Fibroblast of skin of back (primary cell): ENCODE results near the gene UQCRFS1. TPM values are rescaled to one million over a fixed set of nuclear protein-coding genes. Genes with fewer than 3 reads are reported as not detected.
"Not testable (repeated sequence)": the region's sequence is repeated elsewhere in the genome, so short reads cannot be mapped to it uniquely, and the experiment has no call there.

Source experiments
- DNase-seq: peaks from one replicate; pipeline ENCODE4 v3.0.0-alpha.2; 2013
- polyA plus RNA-seq, 2 experiments: library from polyadenylated mRNA; unstranded; fragments of 120-200 nt; gene quantifications; one replicate each; pipeline ENCODE4 v1.2.1, GENCODE V29; 2013; ENCODE audit not compliant: insufficient read length in 2 of 2

The UQCRFS1 gene
- 25.1 TPM for polyA plus RNA-seq (2013, experiment 1 of 2; ENCODE audit: insufficient read length)
- 18.1 TPM for polyA plus RNA-seq (2013, experiment 2 of 2; ENCODE audit: insufficient read length)

GRCh38 chr19:29212648-29213573 lies at the start of gene UQCRFS1:
Gene UQCRFS1, minus strand, starts transcription at chr19:29213151. Its CDS starts 33 bp downstream, at chr19:29213118.
- peak; percentile 92 for DNase-seq

DNA sequence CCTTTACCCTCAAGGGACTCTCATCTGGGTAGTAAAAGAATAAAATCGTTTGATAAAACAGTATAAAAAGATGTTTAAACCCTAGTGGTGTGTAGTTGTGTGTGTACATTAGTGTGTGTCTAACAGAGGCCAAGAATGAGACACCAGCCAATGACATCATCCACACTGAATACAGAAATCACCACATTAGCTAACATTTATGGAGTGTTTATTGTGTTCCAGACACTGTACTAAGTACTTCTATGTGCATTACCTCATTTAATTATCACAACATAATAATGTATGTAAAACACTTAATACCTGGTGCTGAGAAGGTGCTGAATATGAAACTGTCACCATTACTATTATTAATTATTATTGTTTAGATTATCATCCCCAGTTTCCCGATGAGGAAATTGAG lies 49.1 kb upstream of the UQCRFS1 start:
- DNase-seq = no peak

DNA sequence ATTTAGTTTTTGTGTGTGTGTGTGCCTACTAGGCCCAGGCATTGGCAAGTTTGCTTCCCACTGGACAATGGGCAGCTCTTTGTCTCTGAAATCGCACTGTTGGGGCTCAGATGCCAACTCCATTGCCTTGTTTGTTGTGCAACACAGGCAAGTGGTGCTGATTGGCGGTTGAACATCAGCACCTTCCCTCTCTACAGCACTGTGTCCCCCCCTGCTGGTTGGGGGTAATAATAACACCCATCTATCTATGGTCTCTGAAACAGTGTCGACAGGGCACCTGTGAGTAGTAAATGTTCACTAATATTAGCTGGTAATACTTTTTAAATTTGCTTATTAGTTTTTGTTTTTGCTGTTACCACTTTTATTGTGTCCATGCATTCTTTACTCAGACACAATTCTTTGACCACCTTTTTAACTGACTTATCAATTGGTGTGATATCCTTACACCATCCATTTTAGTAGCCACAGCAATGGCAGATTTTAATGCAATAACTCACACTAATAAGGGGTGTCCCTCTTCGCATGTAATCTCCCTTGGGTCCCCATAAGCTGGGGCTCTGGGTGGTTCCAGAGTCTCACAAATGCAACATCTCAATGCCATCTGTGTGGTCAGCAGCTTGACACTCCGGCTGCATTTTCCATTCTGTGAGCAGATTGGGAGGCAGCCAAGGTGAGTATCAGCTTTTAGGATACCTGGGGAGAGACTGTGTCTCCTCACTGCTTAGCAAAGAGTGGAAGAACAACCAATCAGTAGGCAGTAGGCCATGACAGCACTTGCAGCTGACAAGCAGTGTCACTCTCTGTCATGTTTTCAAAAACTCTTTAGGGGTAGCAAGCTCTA lies 47.7 kb upstream of the UQCRFS1 start:
- peak; percentile 26 for DNase-seq

DNA sequence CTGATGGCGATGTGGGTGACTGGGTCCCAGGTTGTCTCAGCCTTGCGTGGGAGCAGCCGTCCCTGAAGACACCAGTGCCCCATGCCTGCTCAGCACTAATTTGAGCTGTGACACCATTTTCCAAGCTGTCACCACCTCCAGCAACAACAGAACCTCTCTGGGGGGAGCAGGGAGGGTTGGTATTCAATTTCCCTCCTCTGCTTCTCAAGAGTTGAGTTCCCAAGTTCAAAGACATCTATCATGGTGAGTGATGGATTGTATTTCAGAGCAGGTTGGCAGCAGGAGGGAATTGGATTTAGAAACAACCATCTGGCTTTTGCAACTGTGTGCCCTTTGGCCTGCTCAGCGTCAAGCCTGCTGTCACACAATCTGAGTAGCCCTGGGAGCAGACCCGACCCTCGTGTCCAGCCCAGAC lies 46.9 kb upstream of the UQCRFS1 start:
- no peak for DNase-seq

- peak; percentile 5 for DNase-seq
Measured at GRCh38 chr19:29259153-29259552, 46.2 kb upstream of the UQCRFS1 start.

DNA sequence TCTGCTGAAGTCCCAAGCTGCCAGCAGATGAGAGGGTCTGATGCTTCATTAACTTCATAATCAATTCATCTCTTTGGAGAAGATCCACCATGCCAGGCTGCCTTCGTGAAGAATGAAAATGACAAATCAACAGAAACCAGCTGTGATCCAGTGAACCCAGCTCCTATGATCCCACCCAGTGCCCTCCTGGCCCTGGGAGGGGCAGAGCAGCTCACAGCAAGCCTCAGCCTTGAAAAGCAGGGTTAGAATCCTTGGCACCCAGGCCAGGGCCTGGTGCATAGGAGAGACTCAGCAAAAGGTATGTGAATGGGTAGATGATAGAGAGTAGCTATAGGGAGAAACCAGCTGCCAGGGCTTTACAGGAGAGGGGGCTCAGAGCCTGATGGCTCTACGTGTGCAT lies 43.6 kb upstream of the UQCRFS1 start:
- DNase-seq = no peak

DNA sequence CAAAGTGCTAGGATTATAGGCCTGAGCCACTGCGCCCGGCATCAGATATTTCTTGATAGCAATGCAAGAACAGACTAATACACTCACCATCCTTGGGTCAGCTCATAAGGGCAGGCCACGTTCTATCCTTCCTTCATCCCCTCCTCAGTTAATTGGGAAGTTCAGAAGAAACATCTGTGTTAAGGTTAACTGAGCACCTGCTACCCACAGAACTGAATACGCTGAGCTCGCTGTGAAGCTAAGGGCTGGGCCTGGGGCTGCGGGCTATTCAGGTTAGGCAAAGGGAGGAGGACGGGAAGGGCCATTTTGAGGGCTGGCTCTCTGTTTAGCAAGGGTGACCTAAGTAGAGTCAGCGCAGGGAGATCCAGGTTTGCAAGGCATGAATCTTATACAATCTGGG lies 43.0 kb upstream of the UQCRFS1 start:
- DNase-seq = no peak

GRCh38 chr19:29255006-29255405 lies 42.1 kb upstream of the UQCRFS1 start:
- DNase-seq = no peak

DNA sequence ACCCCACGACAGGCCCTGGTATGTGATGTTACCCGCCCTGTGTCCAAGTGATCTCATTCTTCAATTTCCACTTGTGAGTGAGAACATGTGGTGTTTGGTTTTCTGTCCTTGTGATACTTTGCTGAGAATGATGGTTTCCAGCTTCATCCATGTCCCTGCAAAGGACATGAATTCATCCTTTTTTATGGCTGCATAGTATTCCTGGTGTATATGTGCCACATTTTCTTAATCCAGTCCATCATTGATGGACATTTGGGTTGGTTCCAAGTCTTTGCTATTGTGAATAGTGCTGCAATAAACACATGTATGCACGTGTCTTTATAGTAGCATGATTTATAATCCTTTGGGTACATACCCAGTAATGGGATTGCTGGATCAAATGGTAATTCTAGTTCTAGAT lies 36.8 kb upstream of the UQCRFS1 start:
- DNase-seq = not testable (repeated sequence)

- no peak for DNase-seq
Measured at GRCh38 chr19:29248332-29248844, 35.4 kb upstream of the UQCRFS1 start.

DNA sequence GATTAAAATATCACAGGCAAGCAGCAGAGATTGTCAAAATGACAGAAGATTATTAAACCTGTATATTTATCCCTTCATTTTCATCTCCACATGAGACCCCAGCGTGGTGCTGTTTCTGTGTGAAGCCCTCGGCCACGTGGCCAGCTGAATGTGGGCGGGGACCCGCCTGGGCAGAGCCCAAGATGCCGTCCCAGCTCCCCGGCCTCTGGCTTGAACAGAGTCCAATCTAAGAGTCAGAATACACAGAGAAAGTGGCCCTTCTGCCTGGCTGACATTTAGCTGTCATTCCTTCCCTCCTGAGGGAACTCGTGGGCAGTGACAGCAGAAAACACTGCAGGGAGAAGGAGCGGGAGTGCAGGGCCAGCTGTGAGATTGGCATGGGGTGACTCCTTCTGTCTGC lies 34.9 kb upstream of the UQCRFS1 start:
- no peak for DNase-seq

DNA sequence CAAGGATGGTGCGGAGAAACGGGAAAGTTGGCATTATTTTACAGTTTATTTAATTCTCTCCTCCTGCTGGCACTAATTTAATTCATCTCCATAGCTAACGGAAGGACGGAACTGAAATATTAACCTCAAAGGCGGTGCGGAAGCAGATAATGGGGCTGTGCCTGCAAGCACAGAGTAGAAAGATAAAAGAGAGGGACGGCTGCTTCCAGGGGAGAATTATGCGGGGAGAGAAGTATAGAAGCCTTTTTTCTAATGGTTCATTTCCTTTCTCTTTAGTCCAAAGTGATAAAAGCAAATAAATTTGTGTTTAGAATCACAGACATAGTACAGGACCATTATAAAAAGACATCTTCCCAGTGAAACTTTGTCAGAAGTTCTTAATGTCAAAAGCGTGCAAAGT lies 34.5 kb upstream of the UQCRFS1 start:
- DNase-seq = no peak

- DNase-seq = no peak
Measured at GRCh38 chr19:29247051-29247450, 34.1 kb upstream of the UQCRFS1 start.

GRCh38 chr19:29245215-29245614 lies 32.3 kb upstream of the UQCRFS1 start:
- peak; percentile 12 for DNase-seq

GRCh38 chr19:29241324-29241723 lies 28.4 kb upstream of the UQCRFS1 start:
- DNase-seq = no peak

DNA sequence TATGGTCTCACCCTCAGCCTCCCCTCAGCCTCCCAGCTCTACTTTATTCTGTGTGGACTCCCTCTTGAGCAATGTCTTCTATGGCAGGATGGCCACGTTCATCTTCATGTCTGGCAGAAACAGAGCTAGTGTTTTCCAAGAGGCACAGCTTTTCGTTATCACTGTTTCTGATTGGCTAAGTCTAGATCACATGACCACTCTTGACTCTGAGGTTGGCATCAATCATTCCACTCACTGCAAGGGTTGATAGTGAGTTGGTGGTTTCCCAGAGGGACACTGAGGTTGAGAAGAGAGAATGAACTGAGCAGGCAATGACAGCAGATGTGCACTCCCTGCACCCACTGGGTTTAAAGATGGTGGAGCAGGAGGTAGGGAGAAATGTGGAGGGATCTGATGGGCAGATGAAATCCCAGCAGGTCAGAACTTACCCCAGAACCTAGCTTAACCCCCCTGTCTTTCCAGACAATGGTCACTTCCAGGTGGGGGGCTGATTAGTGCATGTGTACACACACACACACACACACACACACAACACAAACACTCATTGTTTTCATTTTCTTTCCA lies 26.3 kb upstream of the UQCRFS1 start:
- DNase-seq = no peak

DNA sequence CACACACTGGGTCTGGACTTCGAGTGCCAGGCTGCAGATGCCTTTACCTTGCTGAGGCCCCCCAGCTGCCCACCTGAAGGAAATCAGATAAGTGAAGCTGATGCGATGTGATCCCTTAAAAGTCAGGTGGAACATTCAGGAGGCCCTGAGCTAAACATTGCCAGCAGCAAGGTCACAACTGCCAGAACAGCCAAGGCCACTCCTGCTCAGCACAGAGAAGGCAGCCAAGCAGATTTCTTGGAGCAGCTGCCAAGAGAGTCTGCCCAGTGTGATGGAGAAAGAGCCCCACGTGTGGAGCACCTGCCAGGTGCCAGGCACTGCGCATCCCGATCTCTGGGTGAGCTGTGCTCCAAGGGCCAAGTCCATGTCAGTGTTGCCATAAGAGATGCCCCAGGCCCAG lies 20.6 kb upstream of the UQCRFS1 start:
- DNase-seq = no peak

DNA sequence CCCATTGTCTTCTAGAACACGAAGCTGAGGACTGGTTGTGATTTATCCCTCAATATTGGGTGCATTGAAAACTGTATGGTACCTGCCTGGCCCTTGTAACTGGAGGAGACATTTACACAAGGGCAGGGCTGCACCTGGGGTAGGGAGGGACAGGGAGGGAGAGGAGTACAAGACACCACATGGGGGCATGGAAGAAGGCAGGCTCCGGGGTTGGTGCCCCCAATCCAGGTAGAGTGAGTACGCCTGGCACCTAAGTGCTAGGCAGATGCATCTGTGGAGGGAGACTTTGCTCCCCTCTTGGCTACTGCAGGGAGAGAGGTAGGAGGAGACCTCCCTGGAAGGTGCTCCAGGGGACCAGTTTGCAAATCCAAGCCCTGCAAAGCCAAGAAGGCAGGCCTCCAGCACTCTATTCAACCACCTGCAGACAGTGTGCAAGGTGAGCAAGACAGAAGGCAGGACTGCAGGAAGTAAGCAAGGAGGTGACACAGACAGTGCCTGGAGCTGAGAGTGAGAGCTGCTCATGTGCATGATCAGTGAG lies 19.4 kb upstream of the UQCRFS1 start:
- no peak for DNase-seq

- DNase-seq = not testable (repeated sequence)
Measured at GRCh38 chr19:29231306-29231705, 18.4 kb upstream of the UQCRFS1 start.

DNA sequence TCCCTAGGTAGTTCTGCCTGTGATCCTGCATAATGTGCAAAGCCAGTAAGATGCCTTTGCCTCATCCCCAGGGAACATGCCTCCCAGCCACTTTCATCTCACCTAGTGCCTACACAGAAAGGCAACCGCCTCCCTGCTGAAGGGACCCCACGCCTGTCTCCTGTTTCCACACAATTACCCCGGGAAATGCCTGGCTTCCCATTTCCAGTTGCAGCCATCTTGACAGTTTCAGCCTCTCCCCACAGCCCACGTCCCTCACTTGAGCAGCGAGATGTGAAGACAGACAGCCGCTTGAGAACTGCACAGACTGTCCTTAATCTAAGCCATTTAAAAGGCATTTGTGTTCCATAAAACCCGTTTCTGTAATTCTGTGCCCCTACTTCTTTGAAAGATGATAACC lies 4.7 kb upstream of the UQCRFS1 start:
- DNase-seq = no peak

DNA sequence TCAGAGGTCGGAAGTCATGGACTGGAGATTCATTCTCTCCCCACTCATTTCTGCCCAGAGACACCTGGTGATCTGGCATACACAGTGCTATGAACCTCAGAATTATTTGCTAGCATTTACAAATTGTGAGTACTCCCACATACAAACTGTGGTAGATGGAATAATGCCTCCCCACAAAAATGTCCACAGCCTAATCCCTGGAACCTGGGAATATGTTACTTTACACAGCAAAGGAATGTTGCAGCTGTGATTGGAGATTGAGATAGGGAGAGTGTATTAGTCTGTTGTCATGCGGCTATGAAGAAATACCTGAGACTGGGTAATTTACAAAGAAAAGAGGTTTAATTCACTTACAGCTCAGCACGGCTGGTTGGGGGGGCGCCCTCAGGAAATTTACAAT lies 3.1 kb upstream of the UQCRFS1 start:
- no peak for DNase-seq

GRCh38 chr19:29215322-29215845 lies 2.4 kb upstream of the UQCRFS1 start:
- no peak for DNase-seq
